Hypothalamus (tissue), 51 donors: ENCODE measurements around the gene CT45A10.
"Not testable (repeated sequence)": the region's sequence is repeated elsewhere in the genome, so short reads cannot be mapped to it uniquely, and the experiment has no call there.

Experiments used
- DNase-seq, 51 donors: peaks; one replicate each; lab custom pipeline; 2025; lab: John Stamatoyannopoulos, UW

The CT45A10 gene

DNA sequence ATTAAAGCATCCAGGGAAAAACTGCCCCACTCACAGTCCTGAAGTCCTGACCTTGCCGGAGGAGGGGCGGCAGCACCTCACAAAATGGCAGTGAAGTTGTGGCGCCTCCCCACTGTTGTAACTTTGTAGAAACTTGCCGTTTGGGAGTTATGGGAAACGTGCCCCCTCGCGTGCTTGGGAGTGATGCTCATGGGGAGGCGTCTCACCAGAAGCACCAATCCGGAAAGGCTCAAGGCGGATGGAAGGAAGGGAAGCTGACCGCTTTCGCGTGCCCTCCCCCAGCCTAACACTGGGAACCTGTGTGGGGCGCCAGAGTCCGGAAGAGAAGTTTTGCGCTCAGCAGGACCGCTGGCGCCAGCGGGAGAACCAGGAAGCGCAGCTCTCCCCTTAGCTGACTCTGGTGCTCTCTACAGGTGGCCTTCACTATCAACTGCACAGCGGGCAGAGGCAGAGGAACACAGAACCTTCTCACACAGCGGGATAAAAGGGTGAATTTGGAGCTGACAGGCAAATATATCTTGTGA is at the start of gene CT45A10, which contains the start of gene SAGE1:
Gene CT45A10, minus strand, starts transcription at position 151 of the 524 bp plus-strand sequence. CDS start 8,100 bp downstream, outside the sequence.
Gene SAGE1, plus strand, starts transcription at position 423 of the 524 bp plus-strand sequence. CDS start 2,527 bp downstream, outside the sequence.
- DNase-seq, result no peak

DNA sequence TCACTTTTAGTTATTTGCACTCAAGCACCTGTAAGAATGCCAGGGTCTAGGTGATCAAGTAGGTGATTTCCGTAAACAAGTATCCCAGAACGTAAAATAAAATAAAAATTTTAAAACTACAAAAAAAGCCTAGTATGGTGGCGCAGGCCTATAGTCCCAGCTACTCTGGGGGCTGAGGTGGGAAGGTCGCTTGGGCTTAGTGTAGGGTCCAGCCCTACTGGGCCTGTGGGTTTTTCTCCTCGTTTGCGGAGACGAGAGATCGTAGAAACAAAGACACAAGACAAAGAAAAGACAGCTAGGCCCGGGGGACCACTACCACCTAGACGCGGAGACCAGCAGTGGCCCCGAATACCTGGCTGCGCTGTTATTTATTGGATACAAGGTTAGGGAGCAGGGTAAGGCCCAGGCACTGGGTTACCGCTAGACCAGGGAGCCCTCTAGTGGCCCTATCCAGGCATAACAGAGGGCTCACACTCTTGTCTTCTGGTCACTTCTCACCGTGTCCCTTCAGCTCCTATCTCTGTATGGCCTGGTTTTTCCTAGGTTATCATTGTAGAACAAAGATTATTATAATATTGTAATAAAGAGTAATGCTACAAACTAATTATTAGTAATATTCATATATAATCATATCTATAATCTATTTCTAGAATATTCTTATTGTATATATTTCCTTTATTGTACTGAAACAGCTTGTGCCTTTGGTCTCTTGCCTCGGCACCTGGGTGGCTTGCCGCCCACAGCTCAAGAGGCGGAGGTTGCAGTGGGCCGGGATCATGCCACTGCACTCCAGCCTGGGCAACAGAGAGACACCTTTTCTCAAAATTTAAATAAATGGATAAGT is 38.6 kb upstream of the CT45A10 start:
- DNase-seq, result peak in 29 of 51 donors; percentile 0 to 55 (median 8)

- DNase-seq, result no peak
These were observed 34.7 kb upstream of the CT45A10 start for GRCh38 chrX:135927897-135928296.

- no peak for DNase-seq
These were observed 30.1 kb upstream of the CT45A10 start for GRCh38 chrX:135923353-135923752.

DNA sequence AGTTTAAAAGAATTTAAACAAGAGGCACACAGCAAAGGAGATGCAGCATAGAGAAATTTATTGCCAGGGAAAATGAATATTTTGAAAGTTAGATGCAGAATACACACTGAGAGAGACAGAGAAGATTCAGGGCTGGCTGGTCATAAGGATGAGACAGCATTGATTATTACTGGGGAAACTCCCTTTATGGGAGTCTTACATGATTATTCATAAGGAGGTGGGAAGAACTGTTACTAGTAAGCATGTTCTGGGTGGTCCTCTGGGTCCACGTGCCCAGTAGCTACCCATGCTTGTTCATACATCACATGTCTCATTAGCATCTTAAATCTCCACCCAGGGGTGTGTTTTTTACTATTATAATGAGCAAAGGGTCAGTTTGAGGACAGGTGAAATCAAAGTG is 27.3 kb upstream of the CT45A10 start:
- not testable (repeated sequence) for DNase-seq

DNA sequence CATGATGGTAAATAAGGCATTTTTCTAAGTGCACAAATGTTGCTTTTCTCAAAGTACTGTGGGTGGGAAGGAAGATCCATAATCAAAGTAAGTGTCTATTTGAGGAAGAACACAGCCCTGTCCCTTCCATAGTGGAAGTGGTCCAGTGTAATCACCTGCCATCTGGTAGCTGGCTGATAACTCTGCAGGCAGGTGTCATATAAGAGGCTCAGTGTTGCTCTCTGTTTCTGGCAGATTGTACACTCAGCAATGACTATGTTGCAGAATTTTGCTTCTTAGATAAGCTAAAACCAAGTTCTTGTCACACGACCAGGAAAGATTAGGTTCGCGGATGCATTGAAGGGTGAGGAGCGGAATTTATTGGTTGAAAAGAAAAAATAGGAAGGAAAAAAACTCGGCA is 21.2 kb upstream of the CT45A10 start:
- no peak for DNase-seq

DNA sequence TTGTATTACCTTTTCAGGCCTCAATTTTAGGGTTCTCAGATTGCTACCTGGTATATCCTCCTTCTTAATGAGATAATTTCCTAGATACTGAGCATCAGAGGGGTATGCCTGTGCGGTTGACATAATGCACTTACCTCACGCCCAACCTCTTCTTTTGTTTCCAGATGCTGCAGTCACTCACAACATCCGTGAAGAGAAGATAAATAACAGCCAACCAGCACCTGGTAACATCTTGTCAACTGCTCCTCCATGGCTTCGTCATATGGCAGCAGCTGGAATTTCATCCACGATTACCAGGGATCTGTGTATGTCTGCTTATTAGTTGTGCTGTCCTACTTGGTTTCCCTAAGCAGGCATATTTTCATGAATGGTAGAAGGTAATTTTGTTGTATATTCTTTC is 17.0 kb upstream of the CT45A10 start:
- DNase-seq, result no peak

DNA sequence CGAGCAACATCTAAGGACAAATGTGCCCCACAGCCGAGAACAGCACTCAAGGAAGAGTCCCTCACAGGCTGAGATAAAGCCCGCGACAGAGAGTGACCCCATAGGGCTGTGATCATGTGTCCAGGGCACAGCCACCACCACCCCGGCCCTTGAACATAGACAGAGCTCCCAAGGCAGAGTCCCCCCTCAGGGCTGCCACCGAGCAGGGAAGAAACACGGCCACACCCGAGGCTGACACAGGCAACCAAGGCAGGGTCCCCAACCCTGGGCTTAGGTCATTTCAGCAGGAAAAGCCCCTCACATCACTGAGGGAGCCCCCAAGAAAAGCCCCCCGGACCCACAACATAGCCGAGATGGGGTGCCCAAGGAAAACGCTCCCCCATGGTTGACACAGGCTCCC is 463 bp downstream of the CT45A10 start:
- no peak for DNase-seq

DNA sequence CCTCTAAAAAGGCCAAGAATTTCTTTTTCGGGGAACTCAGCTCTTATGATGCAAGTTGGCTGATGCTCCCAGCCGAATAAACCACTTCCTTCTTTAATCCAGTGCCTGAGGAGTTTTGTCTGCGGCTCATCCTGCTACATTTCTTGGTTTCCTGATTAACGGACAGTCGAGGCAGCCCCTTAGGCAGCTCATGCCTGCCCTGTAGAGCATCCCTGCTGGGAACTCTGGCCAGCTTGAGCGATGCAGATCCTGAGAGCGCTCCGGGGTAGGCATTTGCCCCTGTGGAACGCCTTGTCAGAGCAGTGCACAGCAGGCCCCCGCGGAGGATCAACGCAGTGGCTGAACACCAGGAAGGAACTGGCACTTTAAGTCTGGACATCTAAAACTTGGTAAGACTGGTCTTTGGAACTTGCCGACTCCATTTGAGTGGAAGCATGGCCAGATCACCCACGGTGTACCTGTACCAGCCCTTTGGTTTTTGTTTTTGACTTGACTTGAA is 3.1 kb downstream of the CT45A10 start:
- DNase-seq, result no peak

- not testable (repeated sequence) for DNase-seq
These were observed 4.3 kb downstream of the CT45A10 start for GRCh38 chrX:135888976-135889375.

DNA sequence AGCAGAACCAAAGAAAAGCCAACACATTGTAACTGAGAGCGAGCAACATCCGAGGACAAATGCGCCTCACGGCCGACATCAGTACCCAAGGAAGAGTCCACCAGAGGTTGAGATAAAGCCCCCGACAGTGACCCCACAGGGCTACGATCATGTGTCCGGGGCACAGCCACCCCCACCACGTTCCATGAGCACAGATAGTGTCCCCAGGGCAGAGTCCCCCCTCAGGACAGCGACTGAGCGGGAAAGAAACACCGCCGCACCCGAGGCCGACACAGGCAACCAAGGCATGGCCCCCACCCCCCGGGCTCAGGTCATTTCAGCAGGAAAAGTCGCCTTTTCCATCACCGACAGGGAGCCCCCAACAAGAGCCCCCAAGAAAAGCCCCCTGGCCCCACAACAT is 5.0 kb downstream of the CT45A10 start:
- DNase-seq, result not testable (repeated sequence)

- DNase-seq, result not testable (repeated sequence)
These were observed 10.5 kb downstream of the CT45A10 start for GRCh38 chrX:135882741-135883140.

DNA sequence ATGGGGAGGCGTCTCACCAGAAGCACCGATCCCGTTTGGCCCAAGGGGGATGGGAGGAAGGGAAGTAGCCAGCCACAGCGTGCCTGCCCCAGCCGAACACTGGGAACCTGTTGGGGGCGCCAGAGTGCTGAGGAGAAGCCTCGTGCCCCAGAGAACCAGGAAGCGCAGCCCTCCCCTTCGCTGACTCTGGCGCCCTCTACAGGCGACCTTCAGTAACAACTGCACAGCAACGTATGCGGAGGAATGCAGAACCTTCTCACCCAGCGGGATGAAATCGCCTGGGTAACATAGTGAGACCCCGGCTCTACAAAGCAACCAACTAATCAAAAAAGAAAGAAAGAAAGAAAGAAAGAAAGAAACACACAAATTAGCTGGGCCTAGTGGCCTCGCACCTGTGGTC is 21.5 kb downstream of the CT45A10 start, which contains the start of gene CT45A9:
Gene CT45A9, minus strand, starts transcription at position 101 of the 400 bp plus-strand sequence. CDS start 3,751 bp downstream, outside the sequence.
- not testable (repeated sequence) for DNase-seq

DNA sequence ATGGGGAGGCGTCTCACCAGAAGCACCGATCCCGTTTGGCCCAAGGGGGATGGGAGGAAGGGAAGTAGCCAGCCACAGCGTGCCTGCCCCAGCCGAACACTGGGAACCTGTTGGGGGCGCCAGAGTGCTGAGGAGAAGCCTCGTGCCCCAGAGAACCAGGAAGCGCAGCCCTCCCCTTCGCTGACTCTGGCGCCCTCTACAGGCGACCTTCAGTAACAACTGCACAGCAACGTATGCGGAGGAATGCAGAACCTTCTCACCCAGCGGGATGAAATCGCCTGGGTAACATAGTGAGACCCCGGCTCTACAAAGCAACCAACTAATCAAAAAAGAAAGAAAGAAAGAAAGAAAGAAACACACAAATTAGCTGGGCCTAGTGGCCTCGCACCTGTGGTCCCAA is 38.8 kb downstream of the CT45A10 start, which contains the start of gene CT45A8:
Gene CT45A8, minus strand, starts transcription at position 101 of the 400 bp plus-strand sequence. CDS start 3,755 bp downstream, outside the sequence.
- not testable (repeated sequence) for DNase-seq

GRCh38 chrX:135837180-135837579 is 56.1 kb downstream of the CT45A10 start, which contains the start of gene CT45A7:
TSS of gene CT45A7 (minus strand) at chrX:135837280. CDS start at chrX:135833533, 3,747 bp downstream.
- DNase-seq, result not testable (repeated sequence)
